Ureter (tissue), 1 donor: Measurements from ENCODE around the gene ELFN1. TPM values are rescaled to one million over a fixed set of nuclear protein-coding genes. Genes with fewer than 3 reads are reported as not detected.
A peak's percentile ranks its signal among the peaks of the same experiment; 100 is the strongest.

Experiments used
- DNase-seq: peaks from one replicate; pipeline ENCODE4 v3.0.0-alpha.2; 2020; ENCODE audit warnings: low spot score
- total RNA-seq: library from RNA; stranded (reverse); gene quantifications from one replicate; pipeline ENCODE4 v1.2.4, GENCODE V29; 2023
- donor health status: DM: yes; HTN: yes; CAD: no.

Gene ELFN1
- total RNA-seq, 1 donor from 2014 or later = 1.7 TPM

DNA sequence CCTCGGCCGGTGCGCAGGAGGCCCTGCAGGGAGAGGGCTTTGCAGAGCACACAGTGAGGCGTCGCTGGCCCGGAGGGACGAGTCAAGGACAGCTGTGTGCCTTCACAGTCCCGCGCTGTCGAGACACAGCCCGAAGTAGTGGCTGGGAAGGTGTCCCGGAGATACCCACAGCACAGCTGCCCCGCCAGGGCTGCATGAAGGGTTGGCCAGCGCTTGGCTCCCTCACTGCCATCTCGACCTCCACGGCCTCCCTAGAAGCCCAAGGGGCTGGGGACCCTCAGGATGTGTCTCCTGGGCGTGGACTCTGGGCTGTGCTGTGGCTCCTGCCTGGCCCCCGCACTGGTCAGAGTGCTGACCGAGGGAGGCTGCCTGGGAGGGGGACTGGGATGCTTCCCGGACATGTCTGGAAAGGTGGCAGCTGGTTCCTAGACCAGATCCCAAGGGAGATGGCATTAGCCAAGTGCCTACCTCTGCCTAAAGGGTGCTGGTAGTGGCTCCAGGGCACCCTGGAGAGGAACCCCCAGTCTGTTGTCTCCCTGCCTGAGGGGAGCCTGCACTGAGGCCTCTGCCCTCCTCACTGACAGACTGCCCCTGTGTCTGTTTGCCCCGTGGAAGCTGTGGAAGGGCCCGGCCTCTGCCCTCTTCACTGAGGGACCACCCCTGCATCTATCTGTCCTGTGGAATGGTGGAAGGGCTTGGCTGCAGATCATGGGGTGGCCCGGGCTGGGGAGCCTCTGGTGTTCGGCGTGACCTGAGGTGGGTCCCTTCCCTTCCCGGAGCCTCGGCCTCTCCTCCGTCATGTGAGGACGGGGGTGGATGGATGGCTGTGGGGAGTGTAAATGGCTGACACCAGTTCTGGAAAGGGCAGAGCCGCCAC is 5.8 kb downstream of the ELFN1 start:
- peak; percentile 29 for DNase-seq

DNA sequence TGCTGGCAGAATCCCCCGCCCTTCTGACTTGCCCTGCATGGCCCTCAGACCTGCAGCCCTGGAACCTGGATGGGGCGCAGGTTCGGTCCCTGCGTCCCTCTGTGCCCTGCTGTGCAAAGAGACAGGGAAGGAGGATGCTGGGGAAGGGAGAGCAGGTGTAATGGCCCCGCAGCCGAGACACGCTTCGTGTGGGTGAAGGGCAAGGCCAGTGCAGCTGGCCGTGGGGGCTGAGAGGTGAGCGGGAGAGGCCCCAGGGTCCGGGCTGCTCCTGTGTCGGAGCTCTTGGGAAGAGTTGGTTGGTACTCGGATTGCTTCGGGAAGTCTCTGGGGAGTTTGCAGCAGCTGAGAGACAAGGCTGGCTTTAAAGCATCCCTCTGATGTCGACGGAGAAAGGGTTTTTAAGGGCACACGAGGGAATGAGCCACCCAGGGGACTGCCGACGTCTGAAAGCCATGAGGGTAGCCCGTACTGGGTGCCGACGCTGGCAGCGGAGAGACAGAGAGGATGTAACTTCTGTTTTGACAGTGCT is 6.5 kb downstream of the ELFN1 start:
- no peak for DNase-seq

DNA sequence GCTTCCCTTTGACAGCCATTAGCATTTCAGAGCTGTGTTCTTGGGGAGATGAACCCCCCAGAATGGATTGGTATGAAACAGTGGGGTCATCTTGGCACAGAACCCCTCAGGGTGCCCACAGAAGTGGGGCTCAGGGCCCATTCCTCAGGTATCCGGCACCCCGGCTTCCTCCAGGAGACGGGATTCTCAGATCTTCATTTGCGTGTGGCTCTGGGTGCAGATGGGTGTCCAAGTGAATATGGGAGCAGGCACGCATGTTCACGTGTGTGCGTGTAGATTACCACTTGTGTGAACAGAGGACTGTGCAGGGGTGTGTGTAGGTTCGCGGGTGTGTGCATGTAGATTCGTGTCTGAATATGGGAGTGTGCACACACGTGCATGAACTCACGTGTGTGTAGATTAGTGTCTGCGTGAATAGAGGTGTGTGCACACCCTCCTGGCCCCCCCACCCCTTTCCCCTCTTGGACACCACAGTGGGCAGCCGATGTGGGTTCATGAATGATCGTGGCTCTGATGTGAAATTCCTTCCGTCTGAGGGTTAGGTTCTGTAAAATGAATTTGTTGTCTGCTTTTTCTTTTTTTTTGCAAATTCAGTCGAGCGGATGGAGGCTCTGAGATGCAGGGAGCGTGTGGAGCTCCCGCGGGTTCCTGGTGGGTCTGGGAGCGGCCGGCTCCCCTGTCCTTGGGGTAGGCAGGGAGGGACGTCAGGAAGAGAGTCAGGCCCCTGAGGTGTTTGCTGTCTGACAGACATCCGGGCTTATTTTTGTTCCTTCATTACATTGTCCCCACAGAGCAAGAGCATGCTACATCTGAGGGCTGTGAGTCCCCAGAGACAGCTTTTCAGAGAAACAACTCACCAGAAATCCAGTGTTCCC is 7.4 kb downstream of the ELFN1 start:
- peak; percentile 32 for DNase-seq

DNA sequence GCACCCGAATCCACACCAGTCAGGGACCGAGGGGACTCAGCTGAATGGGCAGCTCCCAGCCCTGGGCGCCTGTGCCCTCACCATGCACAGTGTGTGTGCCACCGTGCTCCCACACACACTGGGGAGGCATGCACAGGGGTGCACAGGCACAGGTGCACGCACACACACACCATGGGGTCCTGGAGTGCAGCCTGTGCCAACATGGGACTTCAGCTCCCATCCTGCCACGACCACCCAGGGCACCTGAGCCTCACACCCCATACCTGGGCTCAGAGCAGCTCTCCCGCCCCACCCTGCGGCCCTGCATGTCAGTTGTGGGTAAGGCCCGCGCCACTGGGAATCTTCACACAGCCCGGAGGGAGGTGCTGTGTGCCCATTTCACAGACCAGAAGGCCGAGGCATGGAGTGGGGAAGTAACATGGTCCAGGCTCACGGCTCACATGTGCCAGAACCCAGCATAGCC is 8.0 kb downstream of the ELFN1 start:
- peak; percentile 29 for DNase-seq

DNA sequence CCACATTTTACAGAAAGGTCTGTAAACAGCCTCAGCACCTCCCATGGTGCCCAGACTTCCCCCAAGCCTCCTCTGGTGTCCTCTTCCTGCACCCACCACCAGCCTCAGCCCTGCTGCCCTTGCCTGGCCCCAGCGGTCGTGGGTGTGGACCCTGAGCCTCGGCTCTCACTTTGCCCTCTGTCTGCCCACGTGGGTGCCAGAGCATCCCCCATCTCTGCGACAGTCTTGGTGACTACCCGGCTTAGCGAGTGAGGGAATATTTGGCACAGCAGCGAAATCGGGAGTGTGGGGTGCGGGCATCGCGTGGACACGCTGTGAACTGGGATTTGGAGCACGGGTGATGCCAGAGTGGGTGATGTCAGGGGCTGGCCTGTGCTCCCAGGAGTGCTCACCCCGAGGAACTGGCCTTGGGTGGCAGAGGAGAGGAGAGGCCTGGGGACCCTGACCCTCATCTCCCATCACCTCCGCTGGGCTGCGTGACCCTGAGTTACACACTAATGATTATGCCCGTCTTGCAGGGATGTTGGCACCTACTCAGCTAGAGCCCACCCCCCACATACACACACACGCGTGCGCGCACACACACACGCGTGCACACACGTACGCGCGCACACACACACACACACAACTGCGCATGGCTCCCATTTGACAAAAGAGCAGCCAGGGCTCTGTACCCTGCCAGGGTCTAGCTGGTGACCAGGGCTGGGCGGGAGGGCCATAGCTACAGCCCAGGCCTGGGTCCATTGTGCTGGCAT is 8.7 kb downstream of the ELFN1 start:
- peak; percentile 34 for DNase-seq

DNA sequence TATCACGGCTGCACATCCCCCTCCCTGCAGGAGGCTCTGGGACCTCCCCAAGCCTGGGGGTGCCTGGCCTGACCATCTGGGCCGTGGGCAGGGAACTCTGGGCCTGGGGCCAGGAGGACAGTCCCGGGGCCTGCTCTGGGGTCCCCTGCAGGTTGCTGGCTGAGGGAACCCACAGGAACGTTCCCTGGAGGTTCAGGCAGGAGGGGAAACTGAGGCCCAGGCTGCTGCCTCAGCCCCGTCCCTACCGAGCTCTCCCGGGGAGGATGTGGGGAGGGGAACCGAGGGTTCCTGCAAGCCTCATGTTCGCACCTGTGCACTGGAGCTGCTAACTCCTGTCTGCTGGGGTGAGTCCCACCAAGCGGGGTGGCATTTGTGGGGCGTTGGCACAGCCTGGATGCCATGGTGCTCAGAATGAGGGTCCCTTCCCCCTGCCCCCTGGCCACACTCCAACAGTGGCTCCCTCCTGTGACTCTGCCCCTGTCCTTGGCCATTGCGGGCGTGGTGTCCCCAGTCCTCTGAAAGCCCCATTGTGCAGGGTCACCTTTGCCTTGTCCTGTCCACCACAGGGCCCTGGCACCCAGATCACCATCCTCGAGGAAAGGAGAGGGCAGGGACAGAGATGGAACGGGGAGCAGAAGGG is 9.4 kb downstream of the ELFN1 start:
- peak; percentile 34 for DNase-seq

DNA sequence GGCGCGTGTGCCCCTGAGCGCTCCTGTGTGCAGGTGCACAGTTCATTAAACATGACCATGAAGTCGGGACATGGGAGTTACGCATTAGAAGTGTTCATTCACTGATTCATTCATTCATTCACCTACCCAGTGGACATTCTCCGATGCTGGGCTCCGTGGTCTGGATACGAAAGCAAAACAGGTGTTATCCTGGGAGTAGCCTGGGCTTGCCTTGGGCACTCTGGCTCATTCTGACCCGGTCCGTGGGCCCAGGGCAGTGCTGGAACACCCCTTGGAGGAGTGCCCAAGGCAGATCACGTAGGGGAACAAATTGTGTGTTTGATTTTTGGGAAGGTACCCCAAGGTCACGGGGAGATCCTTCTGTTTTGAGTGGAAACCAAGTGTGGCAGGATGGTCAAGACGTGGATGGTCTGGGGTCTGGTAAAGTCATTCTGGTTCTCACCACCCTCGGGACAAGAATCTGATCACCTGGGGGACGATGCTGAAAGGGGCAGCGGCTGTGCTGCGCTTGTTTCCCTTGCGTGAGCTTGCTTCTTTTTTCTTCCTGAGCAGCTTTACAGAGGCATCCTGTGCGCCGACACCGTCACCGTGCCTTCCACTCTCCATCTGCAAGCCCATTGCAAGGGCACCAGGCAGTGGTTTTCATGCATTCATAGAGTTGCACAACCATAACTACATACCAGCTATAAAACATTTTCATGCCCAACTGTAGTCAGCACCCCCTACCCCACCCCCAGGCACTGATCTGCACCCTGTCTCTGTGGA is 10.1 kb downstream of the ELFN1 start:
- peak; percentile 30 for DNase-seq

DNA sequence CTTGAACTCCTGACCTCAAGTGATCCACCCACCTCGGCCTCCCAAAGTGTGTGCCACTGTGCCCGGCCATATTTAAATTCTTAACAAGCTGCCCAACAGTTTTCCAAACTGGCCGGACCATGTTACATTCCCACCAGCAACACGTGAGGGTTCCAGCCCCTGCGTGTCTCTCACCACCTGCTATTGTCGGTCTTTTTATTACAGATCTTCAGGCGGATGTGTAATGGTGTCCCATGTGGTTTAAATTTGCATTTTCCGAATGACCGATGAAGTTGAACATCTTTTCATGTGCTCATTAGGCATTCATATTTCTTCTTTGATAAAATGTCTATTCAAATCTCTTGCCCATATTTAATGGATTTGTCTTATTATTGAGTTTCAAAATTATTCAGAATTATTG is 11.5 kb downstream of the ELFN1 start:
- DNase-seq = peak; percentile 22

DNA sequence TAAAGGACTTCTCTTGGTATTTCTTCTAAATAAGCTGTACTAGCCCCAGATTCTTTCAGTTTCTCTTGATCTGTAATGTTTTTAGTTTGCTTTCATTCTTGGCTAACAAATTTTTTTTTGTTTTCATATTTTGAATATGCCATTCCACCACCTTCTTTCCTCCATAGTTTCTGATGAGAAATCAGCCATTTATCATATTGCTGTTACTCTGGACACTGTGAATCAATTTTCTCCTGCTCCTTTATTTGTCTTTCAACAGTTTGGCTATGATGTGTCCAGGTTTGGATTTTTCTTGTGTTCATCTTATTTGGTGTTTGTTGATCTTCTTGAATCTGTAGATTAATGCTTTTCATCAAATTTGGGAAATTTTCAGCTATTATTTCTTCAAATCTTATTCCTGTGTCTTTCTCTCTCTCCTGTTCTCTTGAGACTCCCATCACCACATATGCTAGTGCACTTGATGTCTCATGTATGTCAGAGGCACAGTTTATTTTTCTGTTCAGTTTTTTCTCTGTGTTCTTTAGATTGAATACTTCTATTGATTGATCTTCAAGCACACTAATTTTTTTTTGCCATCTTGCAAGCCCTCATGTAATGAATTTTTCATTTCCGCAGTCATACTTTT is 15.0 kb downstream of the ELFN1 start:
- no peak for DNase-seq

DNA sequence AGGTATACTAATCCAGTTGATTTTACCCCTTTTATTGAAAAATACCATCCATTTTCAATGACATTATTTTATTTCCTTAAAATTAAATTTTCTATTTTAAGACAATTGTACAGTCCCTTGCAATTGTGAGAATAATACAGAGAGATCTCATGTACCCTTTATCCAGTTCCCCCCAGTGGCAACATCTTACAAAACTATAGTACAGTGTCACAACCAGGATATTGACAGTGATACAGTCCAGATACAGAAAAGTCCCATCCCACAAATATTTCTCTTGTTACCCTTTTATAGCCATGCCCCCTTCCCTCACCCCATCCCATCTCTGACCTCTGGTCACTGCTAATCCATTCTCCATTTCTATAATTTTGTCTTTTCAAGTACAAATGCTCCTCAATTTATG is 18.5 kb downstream of the ELFN1 start:
- DNase-seq = no peak

DNA sequence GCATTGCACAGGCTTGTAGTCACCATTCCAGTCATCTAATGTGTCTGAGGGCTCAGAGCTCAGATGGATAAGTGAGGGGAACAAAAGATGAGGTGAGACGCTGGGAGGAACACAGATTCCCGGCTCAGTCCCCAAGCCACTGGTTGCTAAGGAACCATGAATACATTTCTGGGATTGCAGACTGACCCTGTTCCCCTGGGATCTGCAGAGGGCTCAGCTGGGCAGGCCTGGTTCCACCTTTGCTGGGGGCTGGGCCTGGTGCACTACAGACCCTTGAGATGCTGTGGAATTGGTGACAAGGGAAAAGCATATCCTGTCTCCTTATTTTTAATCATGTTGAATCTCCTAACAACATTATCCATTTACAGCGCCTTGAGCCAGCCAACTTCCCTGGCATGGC is 19.2 kb downstream of the ELFN1 start:
- DNase-seq = peak; percentile 24

DNA sequence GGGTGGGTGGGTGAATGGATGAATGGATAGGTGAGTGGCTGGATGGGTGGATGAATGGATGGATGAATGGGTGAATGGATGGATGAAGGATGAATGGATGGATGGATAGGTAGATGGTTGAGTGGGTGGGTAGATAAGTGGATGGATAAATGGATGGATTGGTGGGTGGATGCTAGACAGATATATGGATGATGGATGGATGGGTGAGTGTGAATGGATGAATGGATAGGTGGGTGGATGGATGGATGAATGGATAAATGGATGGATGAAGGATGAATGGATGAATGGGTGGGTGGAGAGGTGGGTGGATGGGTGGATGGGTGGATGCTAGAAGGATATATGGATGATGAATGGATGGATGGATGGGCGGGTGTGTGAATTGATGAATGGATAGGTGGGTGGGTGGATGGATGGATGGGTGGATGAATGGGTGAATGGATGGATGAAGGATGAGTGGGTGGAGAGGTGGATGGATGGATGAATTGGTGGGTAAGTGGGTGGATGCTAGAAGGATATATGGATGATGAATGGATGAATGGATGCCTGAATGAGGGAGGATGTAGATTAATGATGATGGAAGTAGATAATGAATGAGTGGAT is 20.4 kb downstream of the ELFN1 start:
- DNase-seq = peak; percentile 17

DNA sequence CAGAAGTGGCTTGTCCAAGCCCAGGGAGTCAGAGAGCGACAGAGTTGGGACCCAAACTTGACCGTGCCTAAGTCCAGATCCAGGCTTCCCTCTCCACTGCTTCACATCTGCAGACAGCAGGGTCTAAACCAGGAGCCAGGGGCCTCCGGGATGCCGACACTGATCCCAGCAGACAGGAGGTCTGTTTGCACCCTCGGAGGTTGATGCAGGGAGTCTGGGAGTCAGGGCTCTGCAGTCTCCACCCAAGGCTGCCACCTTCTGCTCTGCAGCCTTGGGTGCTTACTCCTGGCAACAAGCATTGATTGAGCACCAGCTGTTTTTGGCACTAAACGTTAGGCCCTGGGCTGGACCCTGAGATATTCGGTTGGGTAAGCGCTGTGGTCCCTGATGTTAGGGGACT is 21.0 kb downstream of the ELFN1 start:
- DNase-seq = peak; percentile 34

DNA sequence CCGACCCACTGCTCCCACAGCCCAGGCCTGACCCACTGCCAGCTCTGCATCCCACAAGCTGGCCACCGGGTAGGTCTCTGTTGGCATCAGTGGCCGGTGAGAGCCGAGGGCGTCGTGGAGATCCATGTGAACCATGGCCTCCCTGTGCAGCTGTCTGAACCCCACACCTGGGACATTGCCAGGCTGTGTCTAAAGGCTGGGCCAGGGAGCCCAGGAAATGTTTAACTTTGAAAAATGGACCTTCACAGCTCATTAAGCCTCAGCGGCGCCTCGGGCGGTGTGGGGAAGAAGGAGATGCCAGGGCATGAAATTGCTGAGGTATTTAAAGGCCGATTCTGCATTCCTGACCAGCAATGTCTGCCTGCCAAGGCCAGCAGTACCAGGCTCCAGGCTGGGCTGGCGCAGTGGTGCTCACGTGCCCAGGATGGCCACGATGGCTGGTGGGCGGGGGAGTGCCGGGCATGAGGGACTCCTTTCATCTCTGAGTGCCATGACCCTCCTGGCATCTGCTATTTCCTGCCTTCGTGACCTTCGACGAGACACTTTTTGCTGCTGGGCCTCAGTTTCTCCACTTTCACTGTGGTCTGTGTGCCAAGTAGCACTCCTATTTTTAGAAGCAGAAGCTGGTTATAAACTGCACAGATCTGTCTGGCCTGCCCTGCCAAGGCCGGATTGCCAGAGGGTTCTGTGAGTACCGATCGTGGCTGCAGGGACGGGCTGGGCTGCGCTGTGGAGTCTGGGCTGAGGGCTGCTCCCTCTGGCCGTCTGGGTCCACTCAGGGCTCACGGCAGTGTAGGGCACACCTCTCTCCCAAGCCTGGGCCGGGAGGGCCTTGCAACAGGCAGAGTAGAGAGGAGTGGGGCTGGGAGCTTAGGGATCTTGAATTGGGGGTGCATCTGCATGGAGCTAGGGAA is 21.8 kb downstream of the ELFN1 start:
- DNase-seq = peak; percentile 59

DNA sequence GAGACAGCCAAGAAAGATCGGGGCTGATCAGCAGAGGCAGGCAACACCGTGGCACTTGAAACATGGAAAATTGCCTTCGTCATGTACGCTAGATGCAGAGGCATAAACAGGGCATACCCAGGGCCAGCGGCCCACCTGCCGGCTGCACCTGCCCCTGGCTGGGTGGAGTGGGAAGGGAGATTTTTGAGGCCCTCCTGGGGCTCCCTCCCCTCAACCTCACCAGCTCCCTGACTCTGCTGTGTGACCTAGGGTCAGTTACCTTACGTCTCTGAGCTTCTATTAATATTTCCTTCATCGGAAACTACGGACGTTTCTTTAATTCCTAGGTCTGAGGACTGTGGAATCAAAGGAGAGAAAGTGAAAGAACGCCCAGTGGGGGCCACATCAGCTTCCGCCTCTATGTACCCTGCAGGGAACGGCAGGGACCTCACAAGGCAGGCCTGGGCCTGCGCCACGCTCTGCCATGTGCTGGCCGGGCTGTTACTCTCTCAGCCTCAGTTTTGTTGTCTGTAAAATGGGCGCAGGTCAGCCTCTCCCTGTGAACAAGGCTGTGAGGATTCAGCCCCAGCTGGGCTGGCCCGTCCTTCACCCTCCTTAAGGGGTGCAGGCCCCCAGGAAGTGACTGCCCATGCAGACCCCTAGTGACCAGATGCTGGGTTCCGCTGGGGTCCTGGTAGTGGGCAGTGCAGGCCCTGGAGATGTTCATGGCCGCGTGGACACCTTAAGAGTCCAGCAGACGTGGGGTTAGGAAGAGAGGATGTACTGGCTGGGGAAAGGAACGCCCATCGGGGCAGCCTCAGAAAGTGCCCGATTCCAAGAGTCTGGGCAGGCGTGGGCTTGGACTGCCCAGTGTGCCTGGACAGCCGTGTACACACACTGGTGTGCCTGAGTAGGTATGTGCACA is 22.7 kb downstream of the ELFN1 start:
- DNase-seq = peak; percentile 26

DNA sequence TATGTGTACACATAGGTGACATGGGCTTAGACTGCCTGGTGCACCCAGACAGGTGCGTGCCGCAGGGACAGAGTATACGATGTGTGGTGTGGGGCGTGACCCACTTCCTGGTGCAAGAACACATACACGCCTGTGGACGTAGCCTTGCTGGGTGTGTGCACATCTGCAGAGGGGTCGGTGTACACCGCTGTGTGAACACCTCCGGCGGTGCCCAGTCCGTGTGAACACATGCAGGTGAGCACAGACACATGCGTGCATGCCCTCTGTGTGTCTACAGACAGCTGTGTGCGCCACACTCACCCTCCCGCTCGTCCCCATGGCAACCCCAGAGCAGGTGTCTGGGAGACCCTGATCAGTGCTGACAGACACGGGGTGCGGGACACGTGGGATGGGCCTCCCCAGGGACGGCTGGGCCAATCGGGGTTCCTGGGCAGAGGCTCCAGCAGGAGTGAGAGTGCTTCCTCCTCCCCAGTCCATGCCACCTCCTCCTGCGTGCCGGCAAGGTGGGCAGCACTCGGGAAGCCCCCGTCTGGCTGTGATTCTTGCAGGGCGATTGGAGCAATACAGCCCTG is 23.4 kb downstream of the ELFN1 start:
- DNase-seq = peak; percentile 23

DNA sequence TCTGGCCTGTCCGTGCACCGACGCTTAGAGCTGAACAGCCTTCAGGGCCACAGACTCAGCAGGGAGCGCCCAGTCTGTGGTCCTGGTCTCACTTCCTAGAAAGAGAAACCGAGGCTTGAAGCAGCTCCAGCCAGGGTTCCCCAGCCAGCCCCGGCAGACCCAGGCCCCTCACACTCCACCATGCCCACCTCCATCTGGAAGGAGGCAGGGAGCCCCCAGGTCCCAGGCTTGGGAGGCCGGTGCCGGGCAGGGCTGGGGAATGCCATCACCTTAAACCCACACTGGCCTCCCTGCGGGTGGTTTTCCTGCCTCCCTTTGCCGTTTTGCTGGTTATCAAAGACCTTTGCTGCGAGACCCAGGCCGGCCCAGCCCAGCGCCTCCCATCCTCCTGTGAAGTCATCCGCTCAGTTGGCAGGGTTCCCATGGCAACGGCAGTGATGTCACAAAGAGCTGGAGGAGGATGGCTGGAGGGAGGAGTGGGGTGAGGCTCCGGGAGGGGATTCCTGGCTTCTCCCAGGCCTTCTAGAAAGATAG is 24.0 kb downstream of the ELFN1 start:
- peak; percentile 39 for DNase-seq
